OCI-LY7 (cell line): ENCODE results near the gene NCKAP1. TPM values are rescaled to one million over a fixed set of nuclear protein-coding genes. Genes with fewer than 3 reads are reported as not detected.

ENCODE experiments used
- BruUV-seq: library from RNA; stranded (reverse); fragments of 400-500 nt; replicated peaks from 2 replicates; lab custom pipeline; 2021; lab: Mats Ljungman, UMichigan
- CTCF ChIA-PET: fragments of 300-600 bp; sonication (Branson Sonifier 250); formaldehyde crosslinking; loops from one replicate; lab custom pipeline; 2022; ENCODE audit warnings: antibody characterized with exemption; ENCODE audit not compliant: unreplicated experiment; lab: Charles Lee
- POLR2A ChIA-PET: fragments of 300-600 bp; sonication (Branson Sonifier 250); formaldehyde crosslinking; loops from one replicate; lab custom pipeline; 2022; ENCODE audit warnings: antibody characterized with exemption; lab: Charles Lee
- DNase-seq: peaks from one replicate; pipeline ENCODE4 v3.0.0-alpha.2; 2015; ENCODE audit warnings: low spot score
- H2AFZ ChIP-seq: fragments of 200-600 bp; sonication (generic), shearing (Covaris generic); 2 replicates; pipeline ENCODE4 v1.6.1; 2014; ENCODE audit warnings: mild to moderate bottlenecking, antibody characterized with exemption, low read length, moderate library complexity
- H3K27ac ChIP-seq: fragments of 200-600 bp; sonication (generic); 2 replicates; pipeline ENCODE4 v1.5.1; 2014; ENCODE audit warnings: mixed run types, low read depth, mild to moderate bottlenecking, moderate library complexity, low read length, inconsistent platforms; ENCODE audit not compliant: poor library complexity, severe bottlenecking
- H3K36me3 ChIP-seq: fragments of 200-600 bp; sonication (generic); 2 replicates; pipeline ENCODE4 v1.6.1; 2014; ENCODE audit warnings: mild to moderate bottlenecking, antibody characterized with exemption, low read length, moderate library complexity, mixed read lengths; ENCODE audit not compliant: insufficient read depth
- H3K4me1 ChIP-seq: fragments of 200-600 bp; sonication (generic); 2 replicates; pipeline ENCODE4 v1.5.1; 2014; ENCODE audit warnings: mild to moderate bottlenecking, low read length; ENCODE audit not compliant: insufficient read depth, poor library complexity, severe bottlenecking
- H3K4me2 ChIP-seq: fragments of 200-600 bp; sonication (generic); 2 replicates; pipeline ENCODE4 v1.6.1; 2014; ENCODE audit warnings: mild to moderate bottlenecking, low read length
- H3K4me3 ChIP-seq: fragments of 200-600 bp; sonication (generic); 2 replicates; pipeline ENCODE4 v1.5.1; 2014; ENCODE audit warnings: mild to moderate bottlenecking, low read depth, low read length; ENCODE audit not compliant: poor library complexity, severe bottlenecking
- H3K79me2 ChIP-seq: fragments of 200-600 bp; sonication (generic); 2 replicates; pipeline ENCODE4 v1.6.1; 2016; ENCODE audit warnings: low read depth, mild to moderate bottlenecking, low read length, moderate library complexity, mixed read lengths; ENCODE audit not compliant: insufficient read depth
- H3K9me2 ChIP-seq: fragments of 200-600 bp; sonication (generic); 2 replicates; pipeline ENCODE4 v1.6.1; 2016; ENCODE audit warnings: mild to moderate bottlenecking, low read length, mixed read lengths; ENCODE audit not compliant: insufficient read depth
- H3K9me3 ChIP-seq: fragments of 200-600 bp; sonication (generic); 2 replicates; pipeline ENCODE4 v1.6.1; 2014; ENCODE audit warnings: mild to moderate bottlenecking, mixed run types, low read length, mixed read lengths
- H4K20me1 ChIP-seq: fragments of 200-600 bp; sonication (generic); 2 replicates; pipeline ENCODE4 v1.6.1; 2014; ENCODE audit warnings: mild to moderate bottlenecking, antibody characterized with exemption, low read length, moderate library complexity, mixed read lengths; ENCODE audit not compliant: insufficient read depth
- CTCF ChIP-seq: fragments of 200-600 bp; sonication (generic); conservative IDR thresholded peaks from 2 replicates; pipeline ENCODE4 v1.5.1; 2014; ENCODE audit warnings: mild to moderate bottlenecking, antibody characterized with exemption, low read length, moderate library complexity, mixed read lengths
- EZH2phosphoT487 ChIP-seq: fragments of 200-600 bp; sonication (generic); IDR thresholded peaks from 2 replicates; pipeline ENCODE4 v1.6.1; 2018; ENCODE audit warnings: low read depth, borderline replicate concordance, mild to moderate bottlenecking, mixed run types, antibody characterized with exemption, low read length, moderate library complexity, mixed read lengths
- intact Hi-C: fragments of 100-400 bp; cut with micrococcal nuclease; formaldehyde crosslinking; loops from one replicate; pipeline ENCODE4 v1.10.0; 2022; ENCODE audit not compliant: unreplicated experiment
- total RNA-seq, 2 experiments: library from RNA; depleted of rRNA in 1 of 2; stranded (reverse); fragments of >200 nt in 1 of 2; shearing (Covaris generic) in 1 of 2; gene quantifications; 2 replicates each; pipeline ENCODE4 v1.2.3, GENCODE V29; 2014 to 2022

NCKAP1 gene
- total RNA-seq, 2 experiments from 2014 or later = 0.06 to 0.55 TPM

- Histone ChIP-seq H3K27ac (peak overlapping the region; percentile 13), H3K4me3 (peak overlapping the region; percentile 77), H3K9me2 (no peaks in the 10 kb centered on the region), H3K4me2 (peak overlapping the region; percentile 95), H3K9me3 (no peaks in the 10 kb centered on the region), H3K79me2 (no peaks in the 10 kb centered on the region), H3K36me3 (no peaks in the 10 kb centered on the region), H3K4me1 (peaks cover 15% of the 10 kb centered on the region), H4K20me1 (no peaks in the 10 kb centered on the region), H2AFZ (peak overlapping the region; percentile 100)
- POLR2A ChIA-PET = interaction anchor here (0.6 to 3.0 kb wide), 13 partner anchors 9 to 365 kb away, joined by 3 to 15 read pairs (median 4); partner anchors contain the start of gene NUP35
- DNase-seq = peak; percentile 43
- no TSS peak for BruUV-seq
- intact Hi-C loops = no loop called here
- CTCF ChIA-PET = no interaction called here
- TF ChIP-seq CTCF (no peak), EZH2phosphoT487 (no peak)
Measured at GRCh38 chr2:183078163-183078463, 39.9 kb upstream of the NCKAP1 start.

GRCh38 chr2:183072177-183072576 is 33.9 kb upstream of the NCKAP1 start:
- no peaks in the 10 kb centered on the region for H3K9me2 ChIP-seq
- no peak overlapping the region for H3K4me2 ChIP-seq
- no peak overlapping the region for H3K4me3 ChIP-seq
- H2AFZ ChIP-seq = no peak overlapping the region
- no peaks in the 10 kb centered on the region for H3K79me2 ChIP-seq
- DNase-seq = no peak
- H3K27ac ChIP-seq = no peak overlapping the region
- H3K4me1 ChIP-seq = no peaks in the 10 kb centered on the region
- POLR2A ChIA-PET = interaction anchor here (0.6 kb wide), 1 partner anchor 37 kb away, joined by 3 read pairs; no protein-coding TSS in a partner anchor
- H3K9me3 ChIP-seq = peaks cover 12% of the 10 kb centered on the region; the same call in 1 of the 2 replicates
- no peak for TF ChIP-seq CTCF
- TF ChIP-seq EZH2phosphoT487 = no peak
- no TSS peak for BruUV-seq
- CTCF ChIA-PET = no interaction called here
- intact Hi-C loops = no loop called here
- no peaks in the 10 kb centered on the region for H4K20me1 ChIP-seq
- H3K36me3 ChIP-seq = no peaks in the 10 kb centered on the region

GRCh38 chr2:183070942-183071844 is 32.9 kb upstream of the NCKAP1 start:
- Histone ChIP-seq H4K20me1 (no peaks in the 10 kb centered on the region), H3K27ac (no peak overlapping the region), H3K36me3 (no peaks in the 10 kb centered on the region), H3K4me1 (no peaks in the 10 kb centered on the region), H3K79me2 (no peaks in the 10 kb centered on the region), H3K9me3 (peaks cover 12% of the 10 kb centered on the region; the same call in 1 of the 2 replicates), H2AFZ (no peak overlapping the region), H3K4me2 (no peak overlapping the region), H3K4me3 (no peak overlapping the region), H3K9me2 (no peaks in the 10 kb centered on the region)
- no peak for DNase-seq
- intact Hi-C loops = no loop called here
- no TSS peak for BruUV-seq
- ChIA-PET CTCF (no interaction called here), POLR2A (no interaction called here)
- TF ChIP-seq EZH2phosphoT487 = no peak
- TF ChIP-seq CTCF = peak; percentile 36
